ENCODE results near the gene SFT2D1.

GRCh38 chr6:166364456-166364855 is 22.1 kb upstream of the SFT2D1 start:
- TF ChIP-seq POLR2A (IDR thresholded peaks at IDR 0.05) (no peak), CTCF (IDR thresholded peaks at IDR 0.05) (no peak)
